Measurements from ENCODE around the gene CAMK2D. TPM values are rescaled to one million over a fixed set of nuclear protein-coding genes. Genes with fewer than 3 reads are reported as not detected.

Gene CAMK2D
- total and polyA plus RNA-seq, 2 donors, result 23.0 to 27.9 TPM

- Histone ChIP-seq H3K4me1 (ENCODE audit: control insufficient read depth in 2 of 2, insufficient read depth in 2 of 2, low read length in 2 of 2) (no peaks in the 10 kb centered on the region), H3K36me3 (ENCODE audit: control insufficient read depth in 2 of 2, insufficient read depth in 2 of 2, low read length in 1 of 2) (peaks cover 0 to 2% of the 10 kb centered on the region in 2 donors), H3K9me3 (ENCODE audit: control insufficient read depth in 2 of 2, insufficient read depth in 1 of 2, low read length in 1 of 2) (no peaks in the 10 kb centered on the region), H3K4me3 (ENCODE audit: low read length in 2 of 2) (no peak overlapping the region), H3K27ac (ENCODE audit: low read depth in 1 of 2, low read length in 1 of 2) (no peak overlapping the region), H3K27me3 (ENCODE audit: control insufficient read depth in 2 of 2, insufficient read depth in 1 of 2, low read length in 1 of 2) (no peaks in the 10 kb centered on the region)
- WGBS, result 89% methylated on average over 1 of the region's 1 CpG
- no peak for DNase-seq (ENCODE audit: low read depth in 6 of 9, low spot score in 9 of 9)
Observed at GRCh38 chr4:113607998-113608397, 153.5 kb downstream of the CAMK2D start.

- no peaks in the 10 kb centered on the region for H3K4me1 ChIP-seq (ENCODE audit: control insufficient read depth in 2 of 2, insufficient read depth in 2 of 2, low read length in 2 of 2)
- peaks cover 0 to 2% of the 10 kb centered on the region in 2 donors for H3K36me3 ChIP-seq (ENCODE audit: control insufficient read depth in 2 of 2, insufficient read depth in 2 of 2, low read length in 1 of 2)
- no peak overlapping the region for H3K4me3 ChIP-seq (ENCODE audit: low read length in 2 of 2)
- DNase-seq (ENCODE audit: low read depth in 6 of 9, low spot score in 9 of 9), result no peak
- no peaks in the 10 kb centered on the region for H3K27me3 ChIP-seq (ENCODE audit: control insufficient read depth in 2 of 2, insufficient read depth in 1 of 2, low read length in 1 of 2)
- H3K9me3 ChIP-seq (ENCODE audit: control insufficient read depth in 2 of 2, insufficient read depth in 1 of 2, low read length in 1 of 2), result no peaks in the 10 kb centered on the region
- H3K27ac ChIP-seq (ENCODE audit: low read depth in 1 of 2, low read length in 1 of 2), result no peak overlapping the region
- WGBS, result 99% methylated on average over 9 of the region's 9 CpGs
Observed at GRCh38 chr4:113607147-113607720, 154.3 kb downstream of the CAMK2D start.

GRCh38 chr4:113604955-113605354, 156.6 kb downstream of the CAMK2D start:
- Histone ChIP-seq H3K36me3 (ENCODE audit: control insufficient read depth in 2 of 2, insufficient read depth in 2 of 2, low read length in 1 of 2) (peaks cover 0 to 2% of the 10 kb centered on the region in 2 donors), H3K4me3 (ENCODE audit: low read length in 2 of 2) (no peak overlapping the region), H3K9me3 (ENCODE audit: control insufficient read depth in 2 of 2, insufficient read depth in 1 of 2, low read length in 1 of 2) (no peaks in the 10 kb centered on the region), H3K27ac (ENCODE audit: low read depth in 1 of 2, low read length in 1 of 2) (no peak overlapping the region), H3K4me1 (ENCODE audit: control insufficient read depth in 2 of 2, insufficient read depth in 2 of 2, low read length in 2 of 2) (no peaks in the 10 kb centered on the region), H3K27me3 (ENCODE audit: control insufficient read depth in 2 of 2, insufficient read depth in 1 of 2, low read length in 1 of 2) (no peaks in the 10 kb centered on the region)
- whole genome bisulfite sequencing, result 96% methylated on average over 2 of the region's 2 CpGs
- no peak for DNase-seq (ENCODE audit: low read depth in 6 of 9, low spot score in 9 of 9)

- no peaks in the 10 kb centered on the region for H3K9me3 ChIP-seq (ENCODE audit: control insufficient read depth in 2 of 2, insufficient read depth in 1 of 2, low read length in 1 of 2)
- DNase-seq (ENCODE audit: low read depth in 6 of 9, low spot score in 9 of 9), result no peak
- H3K36me3 ChIP-seq (ENCODE audit: control insufficient read depth in 2 of 2, insufficient read depth in 2 of 2, low read length in 1 of 2), result peaks cover 0 to 2% of the 10 kb centered on the region in 2 donors
- no peak overlapping the region for H3K4me3 ChIP-seq (ENCODE audit: low read length in 2 of 2)
- WGBS, result 96% methylated on average over 1 of the region's 1 CpG
- H3K27me3 ChIP-seq (ENCODE audit: control insufficient read depth in 2 of 2, insufficient read depth in 1 of 2, low read length in 1 of 2), result no peaks in the 10 kb centered on the region
- no peaks in the 10 kb centered on the region for H3K4me1 ChIP-seq (ENCODE audit: control insufficient read depth in 2 of 2, insufficient read depth in 2 of 2, low read length in 2 of 2)
- H3K27ac ChIP-seq (ENCODE audit: low read depth in 1 of 2, low read length in 1 of 2), result no peak overlapping the region
Observed at GRCh38 chr4:113603911-113604310, 157.6 kb downstream of the CAMK2D start.

GRCh38 chr4:113602646-113603228, 158.8 kb downstream of the CAMK2D start:
- no peak overlapping the region for H3K4me3 ChIP-seq (ENCODE audit: low read length in 2 of 2)
- WGBS, result 97% methylated on average over 8 of the region's 8 CpGs
- H3K36me3 ChIP-seq (ENCODE audit: control insufficient read depth in 2 of 2, insufficient read depth in 2 of 2, low read length in 1 of 2), result peaks cover 0 to 2% of the 10 kb centered on the region in 2 donors
- DNase-seq (ENCODE audit: low read depth in 6 of 9, low spot score in 9 of 9), result no peak
- no peaks in the 10 kb centered on the region for H3K27me3 ChIP-seq (ENCODE audit: control insufficient read depth in 2 of 2, insufficient read depth in 1 of 2, low read length in 1 of 2)
- H3K27ac ChIP-seq (ENCODE audit: low read depth in 1 of 2, low read length in 1 of 2), result no peak overlapping the region
- no peaks in the 10 kb centered on the region for H3K9me3 ChIP-seq (ENCODE audit: control insufficient read depth in 2 of 2, insufficient read depth in 1 of 2, low read length in 1 of 2)
- no peaks in the 10 kb centered on the region for H3K4me1 ChIP-seq (ENCODE audit: control insufficient read depth in 2 of 2, insufficient read depth in 2 of 2, low read length in 2 of 2)

GRCh38 chr4:113601636-113602035, 159.9 kb downstream of the CAMK2D start:
- Histone ChIP-seq H3K27ac (ENCODE audit: low read depth in 1 of 2, low read length in 1 of 2) (no peak overlapping the region), H3K9me3 (ENCODE audit: control insufficient read depth in 2 of 2, insufficient read depth in 1 of 2, low read length in 1 of 2) (no peaks in the 10 kb centered on the region), H3K27me3 (ENCODE audit: control insufficient read depth in 2 of 2, insufficient read depth in 1 of 2, low read length in 1 of 2) (no peaks in the 10 kb centered on the region), H3K4me1 (ENCODE audit: control insufficient read depth in 2 of 2, insufficient read depth in 2 of 2, low read length in 2 of 2) (no peaks in the 10 kb centered on the region), H3K4me3 (ENCODE audit: low read length in 2 of 2) (no peak overlapping the region), H3K36me3 (ENCODE audit: control insufficient read depth in 2 of 2, insufficient read depth in 2 of 2, low read length in 1 of 2) (no peaks in the 10 kb centered on the region)
- WGBS, result 87% methylated on average over 4 of the region's 4 CpGs
- DNase-seq (ENCODE audit: low read depth in 6 of 9, low spot score in 9 of 9), result no peak

- DNase-seq (ENCODE audit: low read depth in 6 of 9, low spot score in 9 of 9), result no peak
- no peaks in the 10 kb centered on the region for H3K9me3 ChIP-seq (ENCODE audit: control insufficient read depth in 2 of 2, insufficient read depth in 1 of 2, low read length in 1 of 2)
- H3K4me3 ChIP-seq (ENCODE audit: low read length in 2 of 2), result no peak overlapping the region
- H3K4me1 ChIP-seq (ENCODE audit: control insufficient read depth in 2 of 2, insufficient read depth in 2 of 2, low read length in 2 of 2), result no peaks in the 10 kb centered on the region
- H3K27ac ChIP-seq (ENCODE audit: low read depth in 1 of 2, low read length in 1 of 2), result no peak overlapping the region
- WGBS, result 98% methylated on average over 6 of the region's 6 CpGs
- no peaks in the 10 kb centered on the region for H3K27me3 ChIP-seq (ENCODE audit: control insufficient read depth in 2 of 2, insufficient read depth in 1 of 2, low read length in 1 of 2)
- H3K36me3 ChIP-seq (ENCODE audit: control insufficient read depth in 2 of 2, insufficient read depth in 2 of 2, low read length in 1 of 2), result no peaks in the 10 kb centered on the region
Observed at GRCh38 chr4:113596396-113596795, 165.1 kb downstream of the CAMK2D start.

GRCh38 chr4:113594231-113594556, 167.3 kb downstream of the CAMK2D start:
- Histone ChIP-seq H3K9me3 (ENCODE audit: control insufficient read depth in 2 of 2, insufficient read depth in 1 of 2, low read length in 1 of 2) (no peaks in the 10 kb centered on the region), H3K27ac (ENCODE audit: low read depth in 1 of 2, low read length in 1 of 2) (no peak overlapping the region), H3K4me1 (ENCODE audit: control insufficient read depth in 2 of 2, insufficient read depth in 2 of 2, low read length in 2 of 2) (no peaks in the 10 kb centered on the region), H3K4me3 (ENCODE audit: low read length in 2 of 2) (no peak overlapping the region), H3K27me3 (ENCODE audit: control insufficient read depth in 2 of 2, insufficient read depth in 1 of 2, low read length in 1 of 2) (no peaks in the 10 kb centered on the region), H3K36me3 (ENCODE audit: control insufficient read depth in 2 of 2, insufficient read depth in 2 of 2, low read length in 1 of 2) (no peaks in the 10 kb centered on the region)
- WGBS, result 96% methylated on average over 2 of the region's 2 CpGs
- DNase-seq (ENCODE audit: low read depth in 6 of 9, low spot score in 9 of 9), result no peak

GRCh38 chr4:113593400-113594230, 167.9 kb downstream of the CAMK2D start:
- Histone ChIP-seq H3K27ac (ENCODE audit: low read depth in 1 of 2, low read length in 1 of 2) (no peak overlapping the region), H3K4me1 (ENCODE audit: control insufficient read depth in 2 of 2, insufficient read depth in 2 of 2, low read length in 2 of 2) (no peaks in the 10 kb centered on the region), H3K27me3 (ENCODE audit: control insufficient read depth in 2 of 2, insufficient read depth in 1 of 2, low read length in 1 of 2) (no peaks in the 10 kb centered on the region), H3K4me3 (ENCODE audit: low read length in 2 of 2) (no peak overlapping the region), H3K36me3 (ENCODE audit: control insufficient read depth in 2 of 2, insufficient read depth in 2 of 2, low read length in 1 of 2) (no peaks in the 10 kb centered on the region), H3K9me3 (ENCODE audit: control insufficient read depth in 2 of 2, insufficient read depth in 1 of 2, low read length in 1 of 2) (no peaks in the 10 kb centered on the region)
- no peak for DNase-seq (ENCODE audit: low read depth in 6 of 9, low spot score in 9 of 9)
- 96% methylated on average over 1 of the region's 1 CpG for WGBS
